Thoracic aorta (tissue), 2 donors: ENCODE measurements around the gene TREM1. TPM values are rescaled to one million over a fixed set of nuclear protein-coding genes. Genes with fewer than 3 reads are reported as not detected.
"Not testable (repeated sequence)": the region's sequence is repeated elsewhere in the genome, so short reads cannot be mapped to it uniquely, and the experiment has no call there.

Source experiments
- ATAC-seq: fragments of 150-250 bp; one replicate; pipeline ENCODE4 v1.8.0; 2017; ENCODE audit warnings: low read depth; ENCODE audit not compliant: insufficient number of reproducible peaks, low FRiP score
- DNase-seq: peaks from one replicate; pipeline ENCODE4 v3.0.0-alpha.2; 2020; ENCODE audit warnings: low spot score
- H3K27ac ChIP-seq, 2 donors: fragments of 200-600 bp; sonication (generic); 1 replicate in 1 of 2; 2 replicates in 1 of 2; pipeline ENCODE4 v1.5.1; 2016; ENCODE audit warnings: mild to moderate bottlenecking in 2 of 2, moderate library complexity in 2 of 2
- H3K27me3 ChIP-seq: fragments of 200-600 bp; sonication (generic); replicated peaks from 2 replicates; pipeline ENCODE4 v1.6.0; 2016; ENCODE audit warnings: mild to moderate bottlenecking; ENCODE audit not compliant: insufficient read depth
- H3K36me3 ChIP-seq: fragments of 200-600 bp; sonication (generic); one replicate; pipeline ENCODE4 v1.5.1; 2016
- H3K4me1 ChIP-seq, 2 donors: fragments of 200-600 bp; sonication (generic); 1 replicate in 1 of 2; 2 replicates in 1 of 2; pipeline versions ENCODE4 v1.5.1 to v1.6.0; 2016; ENCODE audit warnings: low read depth in 2 of 2, mild to moderate bottlenecking in 1 of 2; ENCODE audit not compliant: control insufficient read depth in 1 of 2
- H3K4me3 ChIP-seq: fragments of 200-600 bp; sonication (generic); 2 replicates; pipeline ENCODE4 v1.5.1; 2016; ENCODE audit warnings: mild to moderate bottlenecking
- H3K9me3 ChIP-seq: fragments of 200-600 bp; sonication (generic); 2 replicates; pipeline ENCODE4 v1.5.1; 2016
- total RNA-seq, 2 donors: library from RNA; depleted of rRNA; stranded (reverse); fragments of >200 nt; gene quantifications; one replicate each; pipeline versions ENCODE4 v1.1.0 to v1.2.3, GENCODE V29; 2016
- TF ChIP-seq, protein P1 (sequence below): fragments of 200-600 bp; sonication (generic); IDR thresholded peaks from one replicate; pipeline ENCODE4 v1.5.1; 2019; ENCODE audit warnings: antibody characterized with exemption

Gene TREM1
- total RNA-seq, 2 donors from 2014 or later: 3.1 to 11.7 TPM

DNA sequence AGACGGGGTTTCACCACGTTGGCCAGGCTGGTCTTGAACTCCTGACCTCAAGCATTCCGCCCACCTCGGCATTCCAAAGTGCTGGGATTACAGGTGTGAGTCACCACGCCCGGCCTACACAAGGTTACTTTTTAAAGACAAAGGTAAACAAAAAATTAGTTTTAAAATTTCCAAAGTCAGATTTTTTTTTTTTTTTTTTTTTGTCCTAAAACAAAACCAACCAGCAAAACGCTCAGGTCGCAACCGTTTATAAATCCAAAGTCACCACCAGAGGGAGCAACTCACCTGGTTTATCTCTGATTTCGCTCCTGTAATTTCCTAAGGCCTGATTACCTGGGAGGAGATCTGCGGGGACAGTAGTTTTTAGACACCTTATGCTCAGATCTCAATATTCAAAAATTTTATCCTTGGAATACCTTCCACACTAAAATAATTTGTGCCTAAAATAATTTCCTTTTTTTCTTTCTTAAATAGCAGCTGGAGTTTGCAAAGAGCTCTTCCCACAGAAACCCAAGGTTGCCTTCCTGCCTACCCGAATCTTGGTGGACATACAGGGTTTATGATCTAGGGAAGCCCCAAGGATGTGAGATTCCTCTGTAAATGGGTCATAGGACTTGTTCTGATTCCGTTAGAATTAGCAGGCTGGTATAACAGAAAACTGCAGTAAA lies 19.8 kb upstream of the TREM1 start:
- TF ChIP-seq, protein P1, sequence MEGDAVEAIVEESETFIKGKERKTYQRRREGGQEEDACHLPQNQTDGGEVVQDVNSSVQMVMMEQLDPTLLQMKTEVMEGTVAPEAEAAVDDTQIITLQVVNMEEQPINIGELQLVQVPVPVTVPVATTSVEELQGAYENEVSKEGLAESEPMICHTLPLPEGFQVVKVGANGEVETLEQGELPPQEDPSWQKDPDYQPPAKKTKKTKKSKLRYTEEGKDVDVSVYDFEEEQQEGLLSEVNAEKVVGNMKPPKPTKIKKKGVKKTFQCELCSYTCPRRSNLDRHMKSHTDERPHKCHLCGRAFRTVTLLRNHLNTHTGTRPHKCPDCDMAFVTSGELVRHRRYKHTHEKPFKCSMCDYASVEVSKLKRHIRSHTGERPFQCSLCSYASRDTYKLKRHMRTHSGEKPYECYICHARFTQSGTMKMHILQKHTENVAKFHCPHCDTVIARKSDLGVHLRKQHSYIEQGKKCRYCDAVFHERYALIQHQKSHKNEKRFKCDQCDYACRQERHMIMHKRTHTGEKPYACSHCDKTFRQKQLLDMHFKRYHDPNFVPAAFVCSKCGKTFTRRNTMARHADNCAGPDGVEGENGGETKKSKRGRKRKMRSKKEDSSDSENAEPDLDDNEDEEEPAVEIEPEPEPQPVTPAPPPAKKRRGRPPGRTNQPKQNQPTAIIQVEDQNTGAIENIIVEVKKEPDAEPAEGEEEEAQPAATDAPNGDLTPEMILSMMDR: peak; percentile 38
- no peaks in the 10 kb centered on the region for H3K36me3 ChIP-seq
- no peak for ATAC-seq
- H3K4me1 ChIP-seq: no peaks in the 10 kb centered on the region
- no peak overlapping the region for H3K27ac ChIP-seq
- H3K4me3 ChIP-seq: no peak overlapping the region
- DNase-seq: no peak
- H3K9me3 ChIP-seq: no peaks in the 10 kb centered on the region
- no peaks in the 10 kb centered on the region for H3K27me3 ChIP-seq

DNA sequence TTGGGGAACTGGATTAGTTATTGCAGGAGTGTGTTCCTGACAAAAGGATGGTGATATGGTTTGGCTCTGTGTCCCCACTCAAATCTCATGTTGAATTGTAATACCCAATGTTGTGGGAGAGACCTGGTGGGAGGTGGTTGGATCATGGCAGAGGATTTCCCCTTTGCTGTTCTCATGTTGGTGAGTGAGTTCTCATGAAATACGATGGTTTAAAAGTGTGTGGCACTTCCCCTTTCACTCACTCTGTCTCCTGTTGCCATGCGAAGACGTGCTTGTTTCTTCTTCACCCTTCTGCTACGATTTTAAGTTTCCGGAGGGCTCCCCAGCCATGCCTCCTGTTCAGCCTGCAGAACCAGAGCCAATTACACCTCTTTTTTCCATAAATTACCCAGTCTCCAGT lies 16.2 kb upstream of the TREM1 start:
- Histone ChIP-seq H3K9me3 (no peaks in the 10 kb centered on the region), H3K36me3 (no peaks in the 10 kb centered on the region), H3K27ac (no peak overlapping the region), H3K4me1 (no peaks in the 10 kb centered on the region), H3K27me3 (no peaks in the 10 kb centered on the region), H3K4me3 (no peak overlapping the region)
- TF ChIP-seq, protein P1: no peak
- DNase-seq (no peak), ATAC-seq (no peak)

- ATAC-seq (no peak), DNase-seq (no peak)
- Histone ChIP-seq H3K27ac (no peak overlapping the region), H3K4me1 (no peaks in the 10 kb centered on the region), H3K27me3 (no peaks in the 10 kb centered on the region), H3K9me3 (no peaks in the 10 kb centered on the region), H3K4me3 (no peak overlapping the region), H3K36me3 (no peaks in the 10 kb centered on the region)
- TF ChIP-seq, protein P1: no peak
These were observed 12.5 kb upstream of the TREM1 start for GRCh38 chr6:41298785-41299502.

GRCh38 chr6:41297248-41297647 lies 10.8 kb upstream of the TREM1 start:
- H3K27me3 ChIP-seq, H3K9me3 ChIP-seq, H3K36me3 ChIP-seq, H3K27ac ChIP-seq, DNase-seq, ATAC-seq, H3K4me1 ChIP-seq, H3K4me3 ChIP-seq: not testable (repeated sequence)

DNA sequence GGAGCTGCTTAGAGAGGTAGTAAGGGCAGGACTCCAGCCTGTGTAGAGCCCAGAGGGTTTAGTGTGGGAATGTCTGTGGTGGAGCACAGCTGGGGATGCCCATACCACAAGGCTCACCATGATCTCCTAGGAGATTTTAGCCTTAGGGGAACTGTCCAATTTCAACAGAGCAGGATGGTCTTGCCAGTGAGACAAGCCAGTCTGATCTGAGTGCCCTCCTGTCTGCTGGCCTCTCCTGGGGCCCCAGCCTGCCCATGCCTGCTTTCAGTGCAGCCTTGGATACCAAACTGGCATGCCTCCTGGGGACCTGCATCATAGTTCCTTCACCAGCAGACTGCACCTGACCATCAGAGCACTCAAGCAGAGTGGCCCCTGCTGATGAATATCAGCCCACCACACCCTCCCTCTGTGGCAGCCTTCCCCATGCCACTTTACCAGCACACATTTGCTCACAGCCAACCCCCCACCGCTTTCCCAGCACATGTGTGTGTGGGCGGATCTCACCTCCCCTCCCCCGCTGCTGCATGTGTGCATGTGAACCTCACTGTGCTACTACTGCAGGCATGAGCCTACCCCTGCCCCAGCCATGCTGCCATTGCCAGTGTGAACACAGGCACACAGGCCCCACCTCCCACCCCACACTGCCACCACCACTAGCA lies 7.9 kb upstream of the TREM1 start:
- TF ChIP-seq, protein P1: no peak
- ATAC-seq (no peak), DNase-seq (no peak)

More for the DNA sequence above, 7.9 kb upstream of the TREM1 start:
- no peak overlapping the region for H3K4me3 ChIP-seq
- H3K9me3 ChIP-seq: no peaks in the 10 kb centered on the region
- H3K4me1 ChIP-seq: no peaks in the 10 kb centered on the region
- no peaks in the 10 kb centered on the region for H3K27me3 ChIP-seq
- H3K36me3 ChIP-seq: no peaks in the 10 kb centered on the region
- H3K27ac ChIP-seq: no peak overlapping the region
